Measurements from ENCODE around the gene DPM1.

Gene DPM1

DNA sequence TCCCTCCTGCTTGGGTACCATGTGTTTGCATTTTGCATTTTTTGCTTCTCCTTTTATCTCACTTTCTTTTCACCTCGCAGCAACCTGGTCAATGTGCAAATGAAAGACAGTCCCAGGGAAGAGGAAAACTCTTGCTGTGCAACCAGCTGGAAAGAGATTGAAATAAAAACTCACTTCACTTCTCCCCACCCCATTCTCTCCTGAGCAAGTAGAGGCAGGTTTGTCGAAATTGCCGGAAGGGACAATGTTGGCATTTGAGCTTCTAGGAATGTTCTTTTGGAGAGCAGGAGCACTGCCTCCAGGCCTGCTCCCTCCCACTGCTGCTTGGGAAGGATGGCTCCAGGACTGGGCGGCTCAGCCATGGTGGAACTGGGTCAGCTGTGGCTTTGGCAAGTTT, 34.0 kb upstream of the DPM1 start:
- Histone ChIP-seq H3K27ac (ENCODE audit: low read depth, low read length) (no peak overlapping the region), H3K36me3 (ENCODE audit: control insufficient read depth, low read length) (no peaks in the 10 kb centered on the region), H3K9me2 (replicated peaks; ENCODE audit: control insufficient read depth, low read length) (no peaks in the 10 kb centered on the region), H3K4me3 (ENCODE audit: low read length) (no peak overlapping the region), H3K4me1 (ENCODE audit: control insufficient read depth, low read length) (peaks cover 12% of the 10 kb centered on the region), H3K79me2 (ENCODE audit: control insufficient read depth, low read length) (no peaks in the 10 kb centered on the region), H4K20me1 (ENCODE audit: control insufficient read depth, insufficient read depth, low read depth, low read length) (no peaks in the 10 kb centered on the region), H3K9me3 (ENCODE audit: control insufficient read depth, insufficient read depth, low read length) (peaks cover 9% of the 10 kb centered on the region; the same call in 1 of the 2 replicates), H3F3A (ENCODE audit: control insufficient read depth, insufficient read depth) (peaks cover 6% of the 10 kb centered on the region), H3K27me3 (ENCODE audit: control insufficient read depth, low read length) (peaks cover 11% of the 10 kb centered on the region), H3K4me2 (ENCODE audit: low read length) (peak overlapping the region; percentile 29; the same call in 1 of the 2 replicates)
- TF ChIP-seq CTCF (IDR thresholded peaks at IDR 0.05; ENCODE audit: low read depth, low read length, poor library complexity, severe bottlenecking), result no peak
- no peak for TF ChIP-seq EZH2phosphoT487 (IDR thresholded peaks at IDR 0.05; ENCODE audit: borderline replicate concordance, low read length)

GRCh38 chr20:50991076-50991475, 32.7 kb upstream of the DPM1 start:
- TF ChIP-seq EZH2phosphoT487 (IDR thresholded peaks at IDR 0.05; ENCODE audit: borderline replicate concordance, low read length) (no peak), CTCF (IDR thresholded peaks at IDR 0.05; ENCODE audit: low read depth, low read length, poor library complexity, severe bottlenecking) (no peak)
- Histone ChIP-seq H3K4me1 (ENCODE audit: control insufficient read depth, low read length) (peaks cover 12% of the 10 kb centered on the region), H3K27ac (ENCODE audit: low read depth, low read length) (no peak overlapping the region), H4K20me1 (ENCODE audit: control insufficient read depth, insufficient read depth, low read depth, low read length) (no peaks in the 10 kb centered on the region), H3K9me3 (ENCODE audit: control insufficient read depth, insufficient read depth, low read length) (peaks cover 9% of the 10 kb centered on the region; the same call in 1 of the 2 replicates), H3K79me2 (ENCODE audit: control insufficient read depth, low read length) (no peaks in the 10 kb centered on the region), H3K4me2 (ENCODE audit: low read length) (no peak overlapping the region), H3K36me3 (ENCODE audit: control insufficient read depth, low read length) (no peaks in the 10 kb centered on the region), H3K9me2 (replicated peaks; ENCODE audit: control insufficient read depth, low read length) (no peaks in the 10 kb centered on the region), H3F3A (ENCODE audit: control insufficient read depth, insufficient read depth) (peaks cover 6% of the 10 kb centered on the region), H3K4me3 (ENCODE audit: low read length) (no peak overlapping the region), H3K27me3 (ENCODE audit: control insufficient read depth, low read length) (peaks cover under 1% of the 10 kb centered on the region; the same call in 1 of the 2 replicates)

DNA sequence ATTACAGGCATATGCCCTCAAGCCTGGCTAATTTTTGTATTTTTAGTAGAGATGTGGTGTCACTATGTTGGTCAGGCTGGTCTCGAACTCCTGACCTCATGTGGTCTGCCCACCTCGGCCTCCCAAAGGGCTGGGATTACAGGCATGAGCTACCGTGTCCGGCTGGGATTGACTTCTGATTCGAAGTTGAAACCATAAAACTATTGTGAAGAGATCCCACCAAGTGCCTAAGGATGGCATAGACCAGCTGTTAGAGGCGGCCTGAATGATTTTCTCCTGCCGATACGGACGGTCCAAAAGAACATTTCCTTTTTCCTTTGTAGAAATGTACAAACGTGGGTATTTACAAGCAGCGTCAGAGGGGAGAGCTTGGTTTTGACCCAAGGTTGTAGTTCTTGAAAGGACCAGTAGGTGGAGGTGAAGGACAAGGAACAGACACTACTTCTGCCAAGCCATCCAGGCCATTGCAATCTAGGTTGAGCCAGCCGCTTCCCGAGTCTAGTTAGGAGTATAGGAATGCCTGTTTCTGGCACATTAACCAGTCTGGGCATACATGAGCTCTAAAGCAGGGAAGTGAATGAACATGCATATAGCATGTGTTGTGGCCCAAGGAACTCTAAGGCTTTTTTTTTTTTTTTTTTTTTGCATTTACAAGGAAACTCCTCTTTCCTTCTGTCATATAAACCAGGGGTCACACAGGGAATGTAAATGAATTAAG, 29.3 kb upstream of the DPM1 start:
- H3K36me3 ChIP-seq (ENCODE audit: control insufficient read depth, low read length), result no peaks in the 10 kb centered on the region
- TF ChIP-seq CTCF (IDR thresholded peaks at IDR 0.05; ENCODE audit: low read depth, low read length, poor library complexity, severe bottlenecking) (peak; percentile 71), EZH2phosphoT487 (IDR thresholded peaks at IDR 0.05; ENCODE audit: borderline replicate concordance, low read length) (no peak)
- H3K4me1 ChIP-seq (ENCODE audit: control insufficient read depth, low read length), result peaks cover 9% of the 10 kb centered on the region
- no peaks in the 10 kb centered on the region for H4K20me1 ChIP-seq (ENCODE audit: control insufficient read depth, insufficient read depth, low read depth, low read length)
- H3K9me2 ChIP-seq (replicated peaks; ENCODE audit: control insufficient read depth, low read length), result no peaks in the 10 kb centered on the region
- no peaks in the 10 kb centered on the region for H3K79me2 ChIP-seq (ENCODE audit: control insufficient read depth, low read length)
- H3K4me3 ChIP-seq (ENCODE audit: low read length), result no peak overlapping the region
- peaks cover 6% of the 10 kb centered on the region for H3F3A ChIP-seq (ENCODE audit: control insufficient read depth, insufficient read depth)
- H3K9me3 ChIP-seq (ENCODE audit: control insufficient read depth, insufficient read depth, low read length), result no peaks in the 10 kb centered on the region
- H3K27ac ChIP-seq (ENCODE audit: low read depth, low read length), result no peak overlapping the region
- no peak overlapping the region for H3K4me2 ChIP-seq (ENCODE audit: low read length)
- H3K27me3 ChIP-seq (ENCODE audit: control insufficient read depth, low read length), result no peaks in the 10 kb centered on the region; the same call in 1 of the 2 replicates
